GM12874 (cell line): ENCODE results near the gene MTARC1.

ENCODE experiments used
- CTCF ChIP-seq: IDR thresholded peaks from 2 replicates; pipeline ENCODE4 v1.5.1; 2011; ENCODE audit warnings: low read depth, mild to moderate bottlenecking, control low read depth, low read length, moderate library complexity; ENCODE audit not compliant: insufficient read depth

MTARC1 gene

GRCh38 chr1:220748936-220749335 lies 37.8 kb upstream of the MTARC1 start:
- no peak for TF ChIP-seq CTCF

GRCh38 chr1:220750131-220750515 lies 36.6 kb upstream of the MTARC1 start:
- TF ChIP-seq CTCF, result no peak

- TF ChIP-seq CTCF, result no peak
Observed at GRCh38 chr1:220751111-220751510, 35.6 kb upstream of the MTARC1 start.

- TF ChIP-seq CTCF, result no peak
Observed at GRCh38 chr1:220754212-220754917, 32.3 kb upstream of the MTARC1 start.

GRCh38 chr1:220754918-220755295 lies 31.8 kb upstream of the MTARC1 start:
- no peak for TF ChIP-seq CTCF

GRCh38 chr1:220755309-220755708 lies 31.4 kb upstream of the MTARC1 start:
- no peak for TF ChIP-seq CTCF

- TF ChIP-seq CTCF, result no peak
Observed at GRCh38 chr1:220757441-220757840, 29.3 kb upstream of the MTARC1 start.
